GM19099 (cell line): Measurements from ENCODE around the gene PRKCZ.

Experiments used
- POLR2A ChIP-seq: IDR thresholded peaks from 3 replicates; pipeline ENCODE4 v1.6.1; 2011; ENCODE audit warnings: low read depth; ENCODE audit not compliant: insufficient read length; ENCODE audit errors: extremely low read depth

Gene PRKCZ

DNA sequence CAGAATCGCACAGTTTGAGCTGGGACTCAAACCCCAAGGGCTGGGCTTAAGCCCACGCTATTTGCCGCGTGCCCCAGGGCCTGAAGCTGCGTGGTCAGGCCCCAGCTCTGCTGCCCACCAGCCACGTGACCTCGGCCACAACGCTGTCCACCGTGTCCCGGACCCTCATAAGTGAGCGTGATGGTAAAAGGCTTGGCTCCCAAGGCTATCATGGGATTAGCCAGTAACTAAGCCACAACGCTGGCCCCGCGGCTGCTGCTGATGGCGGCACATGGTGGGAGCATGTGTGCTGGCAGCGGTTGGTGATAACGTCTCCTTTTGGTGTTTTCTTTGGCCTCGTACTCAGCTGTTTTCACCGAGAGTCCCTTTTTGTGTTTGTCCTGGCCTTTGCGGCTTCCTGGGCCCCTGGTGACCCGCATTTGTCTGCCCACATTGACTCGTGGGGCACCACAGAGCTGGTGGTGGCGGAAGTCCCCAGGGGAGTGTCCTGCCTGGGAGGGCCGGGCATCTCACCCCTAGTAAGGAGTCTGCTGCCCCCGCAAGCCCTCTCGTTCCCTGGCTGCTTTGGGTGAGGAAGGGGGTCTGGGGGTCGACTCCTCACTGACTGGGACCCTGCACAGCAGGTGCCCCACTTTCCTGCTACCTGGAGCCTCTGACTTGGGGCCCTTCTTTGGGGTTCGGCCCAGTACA is 29.3 kb downstream of the PRKCZ start:
- no peak for TF ChIP-seq POLR2A

DNA sequence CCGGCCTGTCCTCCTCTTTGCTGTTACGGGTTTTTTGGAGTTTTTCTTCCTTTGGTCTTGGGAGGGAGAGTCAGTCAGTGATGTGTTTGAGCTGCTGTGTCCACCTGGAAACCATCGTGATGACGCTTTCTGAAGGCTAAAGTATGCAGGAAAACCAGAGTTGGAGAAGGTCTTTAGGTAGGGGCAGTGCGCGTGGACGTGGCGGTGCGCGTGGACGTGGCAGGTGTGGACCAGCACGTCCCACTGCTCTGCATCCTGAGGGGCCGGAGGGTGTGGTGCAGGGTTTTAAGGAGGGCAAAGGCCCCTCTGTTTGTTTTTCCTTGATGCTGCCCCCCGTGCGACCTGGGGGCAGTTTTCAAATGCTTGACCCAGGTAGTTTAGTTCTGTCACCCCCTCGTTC is 29.9 kb downstream of the PRKCZ start:
- no peak for TF ChIP-seq POLR2A

DNA sequence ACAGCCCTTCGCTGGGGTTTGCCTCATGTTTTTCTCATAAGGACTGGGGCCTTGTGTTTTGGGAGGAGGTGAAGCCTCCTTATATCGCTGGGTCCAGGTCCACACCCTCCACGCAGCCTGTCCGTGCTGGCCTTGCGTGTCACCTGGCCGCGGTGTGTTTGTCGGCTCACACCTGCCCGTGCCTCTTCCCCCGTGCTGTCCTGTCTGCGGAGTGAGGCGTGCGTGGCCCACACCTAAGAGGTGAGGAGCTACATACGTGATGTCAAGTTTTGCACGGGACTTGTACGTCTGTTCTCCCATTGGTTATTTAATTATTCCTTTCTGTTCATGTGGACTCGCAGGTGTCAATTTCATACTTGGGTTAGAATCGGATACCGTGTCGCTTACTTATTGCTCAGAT is 30.7 kb downstream of the PRKCZ start:
- TF ChIP-seq POLR2A = no peak

DNA sequence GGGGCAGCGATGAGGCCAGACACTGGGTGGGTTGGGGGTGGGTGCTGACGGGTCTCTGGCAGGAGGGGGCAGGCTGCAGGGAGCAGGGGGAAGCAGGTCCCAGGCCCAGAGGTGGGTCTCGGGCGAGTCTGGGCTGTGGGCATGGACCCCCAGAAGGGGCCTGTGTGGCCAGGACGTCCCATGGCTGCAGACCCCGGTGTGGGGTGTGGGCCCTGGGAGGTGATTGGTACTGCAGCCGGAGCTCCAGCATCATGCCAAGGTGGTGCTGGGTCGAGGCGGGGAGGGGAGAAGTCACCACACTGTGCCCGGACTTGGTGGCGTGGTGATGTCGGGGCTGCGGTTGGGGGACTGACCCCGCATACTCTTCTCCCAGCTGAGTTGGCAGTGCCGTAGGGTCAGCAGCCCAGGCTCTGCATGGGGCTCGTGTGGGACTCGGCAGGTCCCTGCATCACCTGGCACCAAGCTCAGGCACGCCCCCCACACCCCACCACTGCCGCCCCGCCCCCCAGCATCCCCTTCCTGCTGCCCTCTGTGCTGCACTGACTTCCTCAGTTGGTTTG is 31.2 kb downstream of the PRKCZ start:
- TF ChIP-seq POLR2A = no peak

DNA sequence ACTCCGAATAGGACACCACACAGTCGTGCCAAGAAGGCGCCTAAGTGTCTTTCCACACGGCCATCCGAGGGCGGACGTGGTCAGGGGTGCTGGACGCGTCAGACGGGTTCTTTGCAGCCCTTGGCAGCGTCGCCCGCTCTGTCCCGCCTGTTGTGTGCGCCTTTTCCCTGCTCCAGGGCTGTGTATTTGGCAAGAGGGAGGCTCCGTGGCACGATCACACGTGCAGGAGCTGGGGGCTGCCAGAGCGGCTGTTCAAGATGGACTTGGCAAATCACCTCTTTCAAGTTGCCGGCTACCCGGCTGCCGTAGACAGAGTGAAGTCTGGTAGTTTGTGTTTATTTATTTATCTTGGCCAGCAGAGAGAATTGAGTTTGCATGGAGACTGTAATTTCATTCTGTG is 31.9 kb downstream of the PRKCZ start:
- no peak for TF ChIP-seq POLR2A

DNA sequence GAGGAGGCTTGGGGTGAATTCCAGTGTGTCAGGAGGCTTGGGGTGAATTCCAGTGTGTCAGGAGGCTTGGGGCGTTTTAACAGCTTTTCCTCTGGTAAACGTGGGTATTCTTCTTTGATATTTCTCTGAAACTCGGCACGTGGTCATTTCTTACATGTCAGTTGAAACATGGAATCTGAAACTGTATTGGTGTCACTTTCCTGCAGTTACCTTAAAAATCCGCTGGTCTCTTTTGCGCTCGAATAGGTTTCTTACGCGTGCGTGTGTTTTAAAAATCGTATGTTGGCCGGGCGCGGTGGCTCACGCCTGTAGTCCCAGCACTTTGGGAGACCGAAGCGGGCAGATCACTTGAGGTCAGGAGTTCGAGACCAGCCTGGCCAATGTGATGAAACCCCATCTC is 33.5 kb downstream of the PRKCZ start:
- TF ChIP-seq POLR2A = no peak

DNA sequence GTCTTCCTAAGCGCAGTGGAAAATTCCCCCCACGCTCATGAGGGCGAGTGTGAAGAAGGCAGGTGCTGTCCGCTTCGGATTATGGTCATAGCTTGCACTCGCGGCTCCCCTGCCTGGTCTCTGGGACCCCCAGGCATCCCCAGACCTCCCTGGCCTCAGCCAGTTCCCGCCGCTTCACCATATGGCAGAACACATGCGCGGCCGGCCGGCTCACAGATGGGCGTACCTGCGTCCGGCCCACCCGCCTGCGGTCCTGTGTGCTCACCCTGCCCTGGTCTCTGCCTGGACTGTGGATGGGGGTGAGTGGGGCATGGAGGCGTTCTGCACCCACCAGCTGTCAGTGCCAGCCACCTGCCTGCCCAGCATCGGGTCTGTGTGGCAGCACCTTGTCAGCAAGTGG is 34.1 kb downstream of the PRKCZ start:
- TF ChIP-seq POLR2A = no peak

DNA sequence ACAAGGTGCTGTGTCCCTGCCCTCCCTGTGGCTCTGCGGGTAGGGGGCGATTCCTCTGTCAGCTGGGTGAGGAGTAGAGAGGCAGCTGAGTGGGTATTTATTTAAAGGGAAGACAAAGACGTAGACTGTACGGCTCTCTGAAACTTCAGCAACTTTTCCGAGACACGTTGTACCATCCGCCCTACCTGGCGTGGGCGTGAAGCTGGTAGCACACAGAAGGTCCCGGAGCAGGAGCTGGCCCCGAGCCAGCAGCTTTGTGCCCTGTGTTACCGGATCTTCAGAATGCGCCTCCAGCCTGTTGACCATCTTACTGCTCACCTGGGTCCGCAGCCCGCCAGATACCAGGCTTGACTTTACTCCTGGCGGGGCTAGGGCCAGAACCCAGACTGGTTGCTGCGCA is 34.9 kb downstream of the PRKCZ start:
- no peak for TF ChIP-seq POLR2A

DNA sequence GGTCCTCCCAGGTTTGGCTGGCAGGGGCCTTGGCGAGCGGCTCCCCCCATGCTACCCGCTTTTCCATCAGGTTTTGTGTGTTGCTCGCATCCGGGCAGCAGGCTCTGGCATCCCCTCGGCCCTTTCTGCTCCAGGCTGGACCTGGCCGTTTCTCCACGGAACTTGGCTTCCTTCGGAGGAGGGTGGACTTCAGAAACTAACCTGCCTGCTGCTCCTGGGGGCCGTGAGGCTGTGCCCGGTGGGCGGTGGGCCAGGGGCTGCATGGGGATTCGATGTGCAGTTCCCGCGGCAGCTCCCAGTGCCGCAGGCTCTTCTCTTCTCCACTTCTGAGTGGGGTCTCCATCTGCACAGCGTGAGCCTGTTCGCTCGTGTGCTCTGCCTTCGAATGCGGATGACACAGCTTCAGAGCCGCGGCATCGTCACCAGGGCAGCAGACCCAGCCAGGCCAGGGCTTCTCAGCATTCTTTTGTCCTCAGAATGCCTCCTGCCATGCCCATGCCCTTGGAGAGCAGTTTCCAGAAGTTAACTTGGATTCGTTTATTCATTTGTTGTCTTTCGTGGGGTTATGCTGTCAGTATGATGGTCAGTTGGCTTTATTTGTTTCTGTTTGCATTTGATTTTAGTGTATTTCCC is 36.4 kb downstream of the PRKCZ start:
- TF ChIP-seq POLR2A = no peak

DNA sequence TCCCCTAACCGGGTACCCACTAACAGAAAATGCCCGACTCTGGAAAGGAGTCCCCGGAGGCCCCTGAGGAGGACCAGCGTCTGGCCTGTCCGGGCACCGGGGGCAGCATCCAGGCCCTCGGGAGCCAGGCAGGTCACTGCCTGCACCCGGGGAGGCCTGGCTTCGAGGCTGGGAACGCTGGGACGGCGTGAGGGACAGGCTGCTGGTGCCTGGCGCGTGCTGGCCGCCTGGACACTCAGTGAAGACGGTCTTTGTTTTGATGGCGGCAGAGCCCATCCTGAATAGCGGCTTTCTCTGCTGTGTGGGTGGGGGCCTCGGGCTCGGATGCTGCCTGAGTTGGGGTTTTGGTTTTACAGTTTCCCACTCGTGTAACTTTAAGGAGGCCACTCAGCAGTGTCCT is 37.6 kb downstream of the PRKCZ start:
- no peak for TF ChIP-seq POLR2A

DNA sequence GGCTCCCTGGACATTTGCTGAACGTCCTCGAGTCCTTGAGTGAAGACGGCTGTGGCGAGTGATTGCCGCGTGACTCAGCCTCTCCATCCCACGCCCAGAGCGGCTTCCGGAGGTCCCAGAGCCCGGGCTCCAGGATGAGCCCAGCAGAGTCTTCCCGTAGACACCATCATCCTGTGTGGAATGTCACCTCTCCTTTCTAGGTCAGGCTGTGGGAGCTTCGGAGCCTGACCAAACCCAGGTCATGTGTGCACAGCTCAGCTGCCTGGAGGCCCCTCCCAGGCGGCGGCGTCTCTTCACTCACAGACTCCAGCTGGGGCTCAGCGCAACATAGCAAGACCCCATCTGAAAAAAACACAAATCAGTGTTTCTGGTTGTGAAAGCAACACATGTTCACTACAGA is 38.2 kb downstream of the PRKCZ start:
- TF ChIP-seq POLR2A = no peak

DNA sequence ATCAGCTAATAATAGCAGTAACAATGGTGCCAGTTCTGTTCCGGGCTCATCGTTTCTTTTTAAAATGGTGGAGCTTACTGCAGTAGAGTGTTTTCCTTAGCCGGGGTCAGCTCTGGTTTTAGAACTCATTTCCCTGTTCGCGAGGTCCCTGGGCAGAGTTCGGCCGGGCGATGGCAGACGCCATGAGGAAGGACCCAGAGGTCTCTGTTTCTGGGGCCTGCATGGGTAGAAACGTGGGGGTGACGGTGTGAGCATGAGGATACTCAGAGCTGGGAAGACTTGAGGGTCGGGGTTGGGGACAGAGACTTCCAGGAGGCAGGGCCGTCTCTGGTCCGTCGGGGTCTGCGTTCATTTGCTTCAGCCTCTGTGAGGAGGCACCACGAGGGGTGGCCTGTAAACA is 38.8 kb downstream of the PRKCZ start:
- no peak for TF ChIP-seq POLR2A

DNA sequence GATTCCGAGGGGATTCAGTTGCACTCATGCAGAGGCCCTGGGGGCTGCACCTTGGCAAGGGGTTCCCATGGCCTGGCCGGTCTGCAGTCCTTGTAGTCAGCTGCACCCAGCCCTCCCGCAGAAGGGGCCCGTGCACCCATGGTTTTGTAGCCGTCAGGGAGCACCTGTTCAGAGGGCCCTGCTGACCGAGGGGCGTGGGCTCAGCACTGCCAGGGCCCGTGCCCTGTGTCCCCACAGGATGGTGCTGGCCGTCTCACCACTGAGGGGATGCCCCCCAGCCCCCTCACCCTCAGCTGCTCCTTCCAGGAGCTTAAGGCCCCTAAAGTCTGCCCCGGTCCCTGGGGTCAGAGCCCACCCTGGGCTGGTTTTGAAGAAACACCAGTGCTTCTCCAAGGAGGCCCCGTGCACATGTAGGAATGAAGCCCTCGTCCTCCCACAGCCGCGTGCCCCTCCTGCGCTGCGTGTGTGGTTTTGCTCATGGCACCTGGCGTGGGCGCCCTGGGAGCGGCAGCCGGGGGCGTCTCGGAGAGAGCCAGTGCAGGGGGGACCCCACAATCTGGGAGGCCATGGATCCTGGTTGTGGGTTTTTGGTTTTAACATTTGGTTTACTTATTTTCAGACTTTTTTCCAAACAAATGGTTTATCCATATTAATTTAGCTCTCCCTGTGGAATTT is 40.1 kb downstream of the PRKCZ start:
- no peak for TF ChIP-seq POLR2A

DNA sequence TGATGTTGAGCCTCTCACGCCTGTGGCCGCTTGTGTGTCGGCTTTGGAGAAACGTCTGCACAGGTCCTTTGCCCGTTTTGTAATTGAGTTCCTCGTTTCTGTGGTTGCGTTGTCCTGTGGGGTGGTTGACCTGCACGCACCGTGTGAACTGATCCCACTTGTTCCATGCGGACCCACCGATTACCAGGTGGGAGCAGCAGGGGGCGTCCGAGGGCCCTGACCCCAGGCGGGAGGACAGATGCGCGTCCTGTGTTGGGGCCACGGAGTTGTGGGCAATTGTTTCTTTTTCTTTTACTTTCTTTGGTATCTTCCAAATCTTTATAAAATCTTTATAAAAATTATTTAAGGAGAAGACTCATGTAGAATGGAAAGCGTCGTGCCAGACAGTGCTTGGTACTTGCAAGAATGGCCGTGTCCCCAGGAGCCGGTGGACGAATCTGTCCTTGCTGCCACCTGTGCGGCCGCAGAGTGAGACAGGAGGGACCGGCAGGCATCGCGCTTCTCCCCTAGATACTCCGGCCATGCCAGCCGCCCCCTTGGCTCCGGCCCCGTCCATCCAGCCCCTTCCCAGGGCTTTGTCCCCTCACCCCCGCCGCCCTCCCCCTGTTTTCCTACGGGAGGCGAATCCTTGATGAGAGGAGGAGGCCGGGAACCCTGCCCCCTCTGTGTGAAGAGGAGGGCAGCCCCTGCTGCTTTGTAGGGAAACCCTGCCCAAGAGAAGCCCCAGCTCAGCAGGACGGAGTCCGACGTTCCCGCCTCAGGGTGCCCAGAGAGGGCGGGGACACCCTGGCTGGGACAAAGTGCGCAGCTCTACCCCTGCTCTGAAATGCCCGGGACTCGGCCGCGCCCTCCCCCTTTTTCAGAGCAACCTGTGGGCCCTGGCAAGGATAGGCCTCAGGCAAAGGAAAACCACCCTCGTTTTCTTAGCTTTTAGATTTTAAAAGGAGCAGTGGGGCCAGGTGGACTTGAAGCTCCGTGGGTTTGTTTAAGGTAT is 41.7 kb downstream of the PRKCZ start:
- TF ChIP-seq POLR2A = no peak

DNA sequence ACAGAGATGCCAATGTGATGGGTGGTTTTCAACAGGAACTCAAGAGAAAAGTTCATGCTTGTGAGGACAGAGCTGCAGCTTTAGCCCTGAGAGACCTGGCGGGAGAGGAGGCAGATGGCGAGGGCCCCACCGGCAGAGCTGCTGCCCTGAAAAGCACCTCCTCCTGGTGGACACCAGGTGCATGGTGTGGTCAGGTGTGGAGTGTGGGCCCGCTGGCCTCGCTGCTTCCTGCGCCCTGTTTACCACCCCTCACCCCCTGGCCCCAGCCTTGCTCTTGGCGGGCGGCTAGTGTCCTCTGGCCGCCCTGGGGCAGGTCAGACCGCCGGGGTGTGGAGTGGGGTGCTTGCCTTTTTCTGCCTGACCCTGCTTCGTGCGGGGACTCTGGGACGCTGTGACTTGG is 42.8 kb downstream of the PRKCZ start:
- no peak for TF ChIP-seq POLR2A

DNA sequence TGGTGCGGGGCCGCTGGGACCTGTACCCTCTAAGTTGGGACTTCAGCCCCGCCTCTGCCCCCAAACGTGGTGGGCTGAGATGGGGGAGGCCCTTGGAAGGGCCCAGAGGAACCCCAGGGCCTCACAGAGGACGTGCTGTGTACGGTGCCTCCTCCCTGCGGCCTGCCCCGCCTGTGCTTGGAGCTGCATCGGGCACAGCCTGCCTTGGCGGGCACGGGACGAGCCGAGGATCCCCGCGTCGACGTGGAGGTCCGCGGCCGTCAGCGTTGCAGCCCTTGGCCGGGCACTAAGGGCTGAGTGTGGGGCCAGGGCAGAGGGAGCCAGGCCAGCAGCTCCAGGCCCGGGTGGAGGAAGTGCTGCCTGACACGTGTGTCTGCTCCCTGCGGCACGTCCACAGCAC is 43.4 kb downstream of the PRKCZ start:
- no peak for TF ChIP-seq POLR2A

DNA sequence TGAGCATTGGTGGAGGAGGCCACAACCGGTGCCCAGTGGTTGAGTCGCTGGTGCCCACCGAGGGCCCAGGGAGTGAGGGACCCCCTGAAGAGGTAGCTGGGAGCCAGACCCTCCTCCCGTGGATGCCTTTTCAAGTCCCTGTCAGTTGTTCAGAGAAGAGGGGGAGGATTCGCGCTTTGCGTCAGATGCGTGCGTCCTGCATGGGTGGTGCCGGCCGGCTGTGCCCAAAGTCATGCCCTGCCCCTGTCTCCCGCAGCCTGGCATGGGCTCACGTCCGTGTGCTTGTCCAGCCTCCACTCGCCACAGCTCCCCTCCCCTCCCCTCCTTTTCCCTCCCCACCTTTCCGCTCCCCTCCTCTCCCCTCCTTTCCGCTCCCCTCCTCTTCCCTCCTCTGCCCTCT is 45.2 kb downstream of the PRKCZ start:
- no peak for TF ChIP-seq POLR2A
